Measurements from ENCODE around the gene HOXD8. TPM values are rescaled to one million over a fixed set of nuclear protein-coding genes. Genes with fewer than 3 reads are reported as not detected.

The HOXD8 gene
- total and polyA plus RNA-seq, 9 of the 15 experiments (the other 6 are each of a cell fraction or from before 2014, with no cell fraction given) = 0.04 to 0.15 TPM; not detected in 7

GRCh38 chr2:176172895-176173566 lies 43.5 kb downstream of the HOXD8 start (continued):
- TF ChIP-seq GMEB1 (CRISPR knock-in tag; IDR thresholded peaks at IDR 0.05) = no peak
- TF ChIP-seq PBX2 (CRISPR knock-in tag; IDR thresholded peaks at IDR 0.05; ENCODE audit: low read depth) = no peak
- TF ChIP-seq PBX2 (tag; conservative IDR thresholded peaks at IDR 0.05; ENCODE audit: low read depth) = no peak
- no peak for TF ChIP-seq ZNF79 (CRISPR knock-in tag; IDR thresholded peaks at IDR 0.05; ENCODE audit: low read depth)
- no peak for TF ChIP-seq RBM39 (optimal IDR thresholded peaks at IDR 0.05; ENCODE audit: low read depth, low read length)
- TF ChIP-seq BRD4 (IDR thresholded peaks at IDR 0.05) = no peak
- TF ChIP-seq HNRNPL (IDR thresholded peaks at IDR 0.05; ENCODE audit: low read depth, low read length) = no peak

Measured in K562 (cell line).